MCF 10A (cell line): ENCODE measurements around the gene CRTC1. TPM values are rescaled to one million over a fixed set of nuclear protein-coding genes. Genes with fewer than 3 reads are reported as not detected.

Experiments
- BruUV-seq: library from RNA; stranded (reverse); fragments of 400-500 nt; replicated peaks from 2 replicates; lab custom pipeline; 2021; lab: Mats Ljungman, UMichigan
- CTCF ChIA-PET: fragments of 300-600 bp; sonication (Branson Sonifier 250); formaldehyde crosslinking; extraction: SDS; loops from one replicate; lab custom pipeline; 2021; ENCODE audit warnings: antibody characterized with exemption, inconsistent platforms; lab: Yijun Ruan, JAX
- POLR2A ChIA-PET: fragments of 300-600, 350-650 bp; sonication (Branson Sonifier 250); formaldehyde crosslinking; extraction: SDS; loops from one replicate; lab custom pipeline; 2020; ENCODE audit warnings: antibody characterized with exemption, inconsistent platforms; lab: Yijun Ruan, JAX
- DNase-seq: peaks from one replicate; pipeline ENCODE4 v3.0.0-alpha.2; 2018; ENCODE audit not compliant: unreplicated experiment
- H3K27ac Mint-ChIP-seq: one replicate; pipeline ENCODE4 v1.8.0; 2022; ENCODE audit warnings: mild to moderate bottlenecking, low read depth, mixed read lengths; ENCODE audit not compliant: unreplicated experiment
- H3K27me3 Mint-ChIP-seq: one replicate; pipeline ENCODE4 v1.8.0; 2022; ENCODE audit warnings: mixed read lengths; ENCODE audit not compliant: insufficient read depth, unreplicated experiment
- H3K36me3 Mint-ChIP-seq: one replicate; pipeline ENCODE4 v1.8.0; 2022; ENCODE audit warnings: mild to moderate bottlenecking, moderate library complexity, mixed read lengths; ENCODE audit not compliant: insufficient read depth, unreplicated experiment
- H3K4me1 Mint-ChIP-seq: one replicate; pipeline ENCODE4 v1.8.0; 2022; ENCODE audit warnings: mixed read lengths; ENCODE audit not compliant: insufficient read depth, unreplicated experiment
- H3K4me3 Mint-ChIP-seq: one replicate; pipeline ENCODE4 v1.8.0; 2022; ENCODE audit warnings: mild to moderate bottlenecking, moderate library complexity, mixed read lengths; ENCODE audit not compliant: unreplicated experiment
- H3K9me3 Mint-ChIP-seq: one replicate; pipeline ENCODE4 v1.8.0; 2022; ENCODE audit warnings: mixed read lengths; ENCODE audit not compliant: unreplicated experiment
- CTCF ChIP-seq: fragments of 200-600 bp; IDR thresholded peaks from one replicate; pipeline ENCODE4 v1.8.0; 2022; ENCODE audit warnings: antibody characterized with exemption, mild to moderate bottlenecking; ENCODE audit not compliant: unreplicated experiment
- intact Hi-C: fragments of 100-400 bp; cut with micrococcal nuclease; formaldehyde crosslinking; loops from 2 replicates; pipeline ENCODE4 v1.14.1; 2022
- total RNA-seq: library from RNA; stranded (reverse); gene quantifications from 2 replicates; pipeline ENCODE4 v1.2.3, GENCODE V29; 2022

The CRTC1 gene
- total RNA-seq, 1 experiment from 2014 or later, result 11.1 TPM

- peaks cover 11% of the 10 kb centered on the region for H3K36me3 Mint-ChIP-seq
- intact Hi-C loops, result no loop called here
- H3K4me3 Mint-ChIP-seq, result no peak overlapping the region
- no peak for DNase-seq
- no peaks in the 10 kb centered on the region for H3K9me3 Mint-ChIP-seq
- no peaks in the 10 kb centered on the region for H3K27me3 Mint-ChIP-seq
- POLR2A ChIA-PET, result no interaction called here
- no peak overlapping the region for H3K27ac Mint-ChIP-seq
- no peak for TF ChIP-seq CTCF
- CTCF ChIA-PET, result no interaction called here
- no peaks in the 10 kb centered on the region for H3K4me1 Mint-ChIP-seq
- no TSS peak for BruUV-seq
Observed at GRCh38 chr19:18751571-18751970, 68.1 kb downstream of the CRTC1 start.

GRCh38 chr19:18754501-18754900 lies 71.0 kb downstream of the CRTC1 start:
- BruUV-seq, result no TSS peak
- Mint-ChIP-seq H3K36me3 (peaks cover 11% of the 10 kb centered on the region), H3K4me1 (no peaks in the 10 kb centered on the region), H3K27ac (no peak overlapping the region), H3K9me3 (no peaks in the 10 kb centered on the region), H3K4me3 (no peak overlapping the region), H3K27me3 (no peaks in the 10 kb centered on the region)
- ChIA-PET CTCF (interaction anchor here (0.5 kb wide), 1 partner anchor 11 kb away, joined by 3 read pairs; no protein-coding TSS in a partner anchor), POLR2A (interaction anchor here (0.6 to 2.0 kb wide), 2 partner anchors 11 to 75 kb away, joined by 3 to 5 read pairs; no protein-coding TSS in a partner anchor)
- DNase-seq, result no peak
- intact Hi-C loops, result no loop called here
- TF ChIP-seq CTCF, result no peak

GRCh38 chr19:18756896-18757295 lies 73.4 kb downstream of the CRTC1 start:
- intact Hi-C loops, result no loop called here

More at GRCh38 chr19:18756896-18757295, 73.4 kb downstream of the CRTC1 start:
- Mint-ChIP-seq H3K27ac (peak overlapping the region; percentile 82), H3K4me3 (peak overlapping the region; percentile 28), H3K27me3 (no peaks in the 10 kb centered on the region), H3K36me3 (peaks cover 5% of the 10 kb centered on the region), H3K4me1 (peaks cover 9% of the 10 kb centered on the region), H3K9me3 (no peaks in the 10 kb centered on the region)
- ChIA-PET CTCF (no interaction called here), POLR2A (interaction anchor here (0.8 to 0.9 kb wide), 2 partner anchors 8 to 17 kb away, joined by 4 read pairs; no protein-coding TSS in a partner anchor)
- peak; percentile 92 for DNase-seq
- no TSS peak for BruUV-seq
- no peak for TF ChIP-seq CTCF
